GM18868 (cell line): ENCODE data around the gene CEBPE.

ENCODE experiments used
- ATAC-seq: cut with Tn5 transposase; IDR thresholded peaks from one replicate; pipeline ENCODE4 v1.9.1; 2021; ENCODE audit warnings: mild to moderate bottlenecking, moderate library complexity; ENCODE audit not compliant: unreplicated experiment

CEBPE gene

DNA sequence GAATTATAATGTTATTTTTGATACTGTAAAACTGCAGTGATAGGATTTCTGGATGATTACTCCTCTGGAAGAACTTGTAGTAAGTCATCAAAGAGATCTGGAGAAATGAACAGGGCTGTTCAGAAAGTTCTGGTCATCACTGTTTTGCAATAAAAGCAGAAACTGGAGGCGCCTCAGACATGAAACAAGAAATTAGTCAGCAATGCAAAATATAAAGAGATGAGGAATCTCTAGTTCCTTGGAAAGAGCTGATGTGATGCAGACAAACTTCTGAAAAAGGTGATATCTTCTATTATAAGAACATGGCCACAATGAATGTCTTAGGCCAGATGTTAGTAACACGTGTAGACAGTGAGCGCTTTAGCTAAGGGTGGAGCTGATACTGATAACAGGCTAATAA, 33.6 kb downstream of the CEBPE start:
- ATAC-seq = no peak

DNA sequence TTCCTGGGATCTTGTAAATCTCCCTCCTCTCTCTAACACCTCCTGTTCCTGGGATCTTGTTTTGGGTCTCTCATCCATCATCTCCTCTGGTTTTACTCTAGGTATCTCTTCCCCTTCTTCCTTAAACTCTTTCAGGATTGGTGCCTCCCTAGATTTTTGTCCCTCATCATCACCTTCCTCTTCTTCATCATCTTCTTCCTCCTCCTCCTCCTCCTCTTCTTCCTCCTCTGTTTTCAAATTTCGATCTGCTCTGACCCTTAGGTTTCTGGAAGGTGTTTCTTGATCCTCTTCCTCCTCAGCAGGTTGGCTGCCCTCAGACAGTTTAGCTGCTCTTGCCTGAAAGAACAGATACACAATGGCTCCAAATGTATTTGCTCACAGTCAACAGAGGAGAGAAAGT, 38.6 kb downstream of the CEBPE start:
- no peak for ATAC-seq

DNA sequence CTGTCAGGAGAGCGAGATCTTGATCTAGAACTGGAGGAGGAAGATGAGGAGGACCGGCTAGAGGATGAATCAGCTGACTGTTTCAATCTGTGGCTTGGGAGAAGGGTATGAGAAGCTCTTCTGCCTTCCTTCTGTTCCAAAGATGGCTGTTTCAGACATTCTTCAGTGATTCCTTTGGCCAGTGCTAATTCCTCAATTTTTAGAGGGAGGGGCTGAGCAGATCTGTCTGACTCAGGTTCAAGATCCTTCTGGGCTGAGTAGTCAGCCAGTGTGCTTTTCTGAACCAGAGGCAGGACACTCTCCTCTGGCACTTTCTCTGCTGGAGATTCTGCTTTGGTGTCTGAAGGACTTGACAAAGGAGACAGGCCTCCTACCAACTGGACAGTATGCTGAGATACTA, 39.3 kb downstream of the CEBPE start:
- ATAC-seq = no peak

GRCh38 chr14:23078692-23079116, 40.4 kb downstream of the CEBPE start:
- ATAC-seq = no peak

GRCh38 chr14:23077962-23078361, 41.1 kb downstream of the CEBPE start:
- no peak for ATAC-seq

DNA sequence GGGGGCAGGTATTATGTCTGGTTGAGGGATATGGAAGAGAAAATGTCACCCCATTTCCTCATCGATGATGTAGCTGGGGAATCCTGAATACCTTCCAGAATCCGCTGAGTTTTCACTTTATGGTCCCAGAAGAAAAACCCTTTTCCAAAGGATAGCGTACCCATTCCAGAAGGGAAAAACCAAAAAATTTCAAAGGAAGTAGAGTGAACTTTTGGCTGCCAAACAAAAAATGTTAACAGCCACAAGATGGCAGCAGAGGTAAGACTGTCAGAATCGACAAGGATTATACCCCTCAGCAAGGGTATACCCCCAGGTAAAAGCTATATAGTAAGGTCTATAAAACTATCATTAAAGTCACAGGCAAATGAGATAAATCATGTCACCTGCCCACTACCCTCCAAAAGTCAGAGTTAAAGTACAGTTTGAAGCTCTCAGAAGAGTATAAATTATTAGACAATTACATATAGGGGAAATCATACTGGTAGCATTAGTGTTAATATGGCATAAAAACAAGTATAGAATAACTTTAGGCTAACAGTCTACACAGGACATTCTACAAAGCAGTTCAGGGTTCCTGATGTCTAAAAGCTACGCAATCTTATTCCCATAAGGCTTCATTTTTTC, 42.2 kb downstream of the CEBPE start:
- ATAC-seq = no peak

GRCh38 chr14:23074906-23075305, 44.1 kb downstream of the CEBPE start:
- ATAC-seq = no peak

DNA sequence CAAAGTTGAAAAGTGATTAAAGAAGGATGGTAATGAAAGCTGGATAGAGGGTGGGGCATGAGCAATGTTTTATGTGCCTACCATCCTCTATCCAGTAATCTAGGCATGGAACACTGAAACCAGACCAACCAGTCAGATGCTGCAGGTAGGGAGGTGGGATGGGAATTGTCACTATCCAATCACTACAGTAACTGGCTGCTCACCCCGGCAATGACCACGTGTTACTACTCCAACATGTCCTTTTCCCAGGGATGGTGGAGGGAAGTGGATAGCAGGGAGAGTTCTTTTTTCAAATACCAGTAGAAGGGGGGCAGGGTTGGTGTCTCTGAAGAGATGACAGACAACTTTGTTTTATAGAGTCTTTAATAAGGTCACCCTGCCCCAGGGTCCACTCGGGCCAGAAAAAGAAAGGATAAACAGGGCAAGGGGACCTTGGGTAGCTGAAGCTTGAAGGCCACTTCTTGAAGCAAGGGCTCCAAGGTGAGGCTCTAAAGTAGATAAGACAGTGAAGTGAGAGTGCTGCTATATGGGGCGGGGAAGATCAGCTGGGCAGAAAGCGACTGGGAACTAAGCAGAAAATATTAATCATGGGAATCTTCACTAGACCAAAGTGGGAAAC, 47.0 kb downstream of the CEBPE start:
- ATAC-seq = no peak

- peak; percentile 91 for ATAC-seq
These were observed 47.7 kb downstream of the CEBPE start for GRCh38 chr14:23071244-23071920.

GRCh38 chr14:23070262-23071129, 48.6 kb downstream of the CEBPE start:
- no peak for ATAC-seq

- no peak for ATAC-seq
These were observed 49.6 kb downstream of the CEBPE start for GRCh38 chr14:23069413-23069806.

DNA sequence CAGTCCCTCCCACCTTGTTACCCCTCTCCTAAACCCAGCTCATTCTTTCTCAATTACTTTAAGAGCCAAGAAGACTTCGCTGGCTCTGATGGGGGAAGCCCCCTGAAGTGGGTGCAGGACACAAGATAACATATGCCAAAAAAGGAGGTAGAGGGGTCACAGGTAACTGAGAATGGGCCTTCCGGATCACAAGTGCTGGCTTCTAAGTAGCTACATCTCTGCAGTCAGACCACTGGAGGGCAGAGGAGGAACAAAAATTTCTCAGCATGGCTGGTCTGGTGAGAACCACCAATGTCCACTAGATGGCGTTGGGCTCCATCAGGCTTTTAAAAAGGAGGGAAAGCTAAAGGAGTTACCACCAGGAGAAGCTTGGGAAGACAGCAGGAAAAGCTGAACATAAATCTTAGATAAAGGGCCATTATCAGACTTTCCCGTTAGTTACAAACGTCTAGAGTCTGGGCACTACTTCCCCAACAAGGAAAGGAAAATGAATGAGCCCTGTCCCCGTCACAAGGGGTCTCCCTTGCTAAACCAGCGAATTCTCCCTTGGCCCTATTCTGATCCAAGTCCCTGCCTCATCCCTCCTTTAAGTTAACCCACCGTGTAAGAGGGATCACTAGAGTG, 50.2 kb downstream of the CEBPE start:
- ATAC-seq = peak; percentile 79

- no peak for ATAC-seq
These were observed 50.9 kb downstream of the CEBPE start for GRCh38 chr14:23067847-23068788.
